ENCODE measurements around the gene KIAA0319L.
A peak's percentile ranks its signal among the peaks of the same experiment; 100 is the strongest.
"Not testable (repeated sequence)": the region's sequence is repeated elsewhere in the genome, so short reads cannot be mapped to it uniquely, and the experiment has no call there.

The KIAA0319L gene

DNA sequence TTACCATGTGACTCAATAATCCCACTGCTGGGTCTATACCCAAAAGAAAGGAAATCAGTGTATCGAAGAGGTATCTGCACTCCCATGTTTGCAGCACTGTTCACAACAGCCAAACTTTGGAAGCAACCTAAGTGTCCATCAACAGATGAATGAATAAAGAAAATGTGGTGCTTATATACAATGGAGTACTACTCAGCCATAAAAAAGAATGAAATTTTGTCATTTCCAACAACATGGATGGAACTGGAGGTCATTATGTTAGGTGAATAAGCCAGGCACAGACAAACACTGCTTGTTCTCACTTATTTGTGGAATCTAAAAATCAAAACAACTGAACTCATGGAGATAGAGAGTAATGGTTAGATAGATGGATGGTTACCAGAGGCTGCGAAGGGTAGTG, 79.3 kb downstream of the KIAA0319L start:
- DNase-seq: no peak

GRCh38 chr1:35475856-35476674, 81.1 kb downstream of the KIAA0319L start:
- DNase-seq: no peak

- DNase-seq: no peak
Observed at GRCh38 chr1:35475356-35475755, 81.8 kb downstream of the KIAA0319L start.

DNA sequence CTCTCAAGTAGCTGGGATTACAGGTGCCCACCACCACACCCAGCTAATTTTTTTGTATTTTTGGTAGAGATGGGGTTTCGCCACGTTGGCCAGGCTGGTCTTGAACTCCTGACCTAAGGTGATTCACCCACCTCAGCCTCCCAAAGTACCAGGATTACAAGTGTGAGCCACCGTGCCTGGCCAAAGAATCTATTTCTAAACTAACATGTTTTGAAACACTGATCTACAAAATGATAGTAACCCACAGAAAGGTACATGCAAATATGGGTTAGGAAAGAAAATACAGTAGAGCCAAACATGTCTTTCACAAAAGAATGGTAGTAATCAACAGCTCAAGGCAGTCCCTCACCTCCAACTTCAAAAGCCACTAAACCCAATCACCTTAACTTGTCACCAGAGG, 84.0 kb downstream of the KIAA0319L start:
- not testable (repeated sequence) for DNase-seq

DNA sequence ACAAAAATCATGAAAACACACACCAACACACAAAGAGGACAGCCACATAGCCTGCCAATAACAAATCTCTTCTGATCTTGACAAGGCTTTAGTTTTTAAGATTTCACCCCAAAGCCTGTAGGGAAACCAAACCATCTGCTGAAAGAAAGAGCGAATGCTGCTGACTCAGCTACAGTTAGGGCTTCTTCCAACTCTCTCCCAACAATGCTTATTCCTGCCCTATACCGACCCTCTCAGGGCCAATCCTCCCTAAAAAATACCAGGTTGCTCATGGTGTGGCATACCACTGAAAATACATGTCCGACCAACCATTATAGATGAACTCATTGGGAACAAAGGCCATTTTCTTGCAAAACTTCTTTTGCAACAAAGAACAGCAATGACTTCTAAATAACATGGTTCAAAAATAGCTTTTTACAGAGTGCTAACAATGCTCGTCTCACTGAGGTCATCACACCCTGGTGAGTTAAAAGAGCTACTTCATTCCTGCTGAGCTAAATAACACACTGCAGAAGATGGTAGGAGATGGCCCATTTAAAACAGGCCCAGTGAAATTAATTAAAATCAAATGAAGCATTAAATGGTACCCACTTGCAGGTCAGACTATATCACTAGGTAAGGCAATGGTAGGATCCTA, 86.1 kb downstream of the KIAA0319L start:
- no peak for DNase-seq

DNA sequence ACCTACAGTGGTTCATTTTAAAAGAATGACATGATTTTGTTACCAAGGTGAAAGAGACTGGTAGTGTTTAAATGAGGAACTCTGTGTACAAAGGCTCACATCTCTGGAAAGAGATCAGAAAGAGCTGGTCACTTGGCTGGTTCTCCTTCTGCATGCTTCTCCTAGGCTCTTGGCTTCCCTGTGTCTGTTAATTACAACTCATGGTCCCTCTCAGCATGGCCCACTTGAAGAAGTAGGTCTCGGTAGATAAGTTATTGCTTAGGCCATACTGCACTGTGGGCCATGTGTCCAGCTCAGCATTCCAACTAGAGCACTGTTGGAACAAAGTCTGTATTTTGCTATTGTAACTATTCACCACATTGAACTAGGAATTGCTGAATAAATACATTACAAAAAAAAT, 91.1 kb downstream of the KIAA0319L start:
- no peak for DNase-seq

DNA sequence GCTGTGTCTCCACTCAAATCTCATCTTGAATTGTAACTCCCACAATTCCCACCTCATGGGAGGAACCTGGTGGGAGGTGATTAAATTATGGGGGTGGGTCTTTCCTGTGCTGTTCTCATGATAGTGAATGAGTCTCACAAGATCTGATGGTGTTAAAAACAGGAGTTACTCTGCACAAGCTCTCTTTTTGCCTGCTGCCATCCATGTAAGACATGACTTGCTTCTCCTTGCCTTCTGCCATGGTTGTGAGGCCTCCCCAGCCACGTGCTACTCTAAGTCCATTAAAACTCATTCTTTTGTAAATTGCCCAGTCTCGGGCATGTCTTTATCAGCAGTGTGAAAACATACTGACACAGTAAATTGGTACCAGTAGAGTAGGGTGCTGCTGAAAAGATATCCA, 93.5 kb downstream of the KIAA0319L start:
- not testable (repeated sequence) for DNase-seq

DNA sequence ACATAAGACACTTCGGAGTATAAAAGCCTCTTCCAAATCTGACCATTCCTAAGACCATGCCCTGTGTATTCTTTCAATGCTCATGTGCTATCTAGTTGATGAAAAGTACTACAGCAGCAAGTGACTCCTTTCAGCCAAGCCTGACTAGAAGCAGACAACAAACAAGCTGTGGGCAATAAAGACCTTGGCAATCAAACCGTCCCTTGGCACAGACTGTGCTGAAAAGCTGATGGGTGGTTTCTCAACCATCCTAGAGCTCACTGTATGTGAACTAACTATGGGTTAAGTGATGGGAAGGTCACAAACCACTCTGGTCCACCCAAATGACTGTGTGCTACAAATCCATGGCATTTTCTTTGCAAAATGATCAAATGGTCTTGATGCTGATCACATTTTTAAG, 94.0 kb downstream of the KIAA0319L start:
- DNase-seq: no peak

DNA sequence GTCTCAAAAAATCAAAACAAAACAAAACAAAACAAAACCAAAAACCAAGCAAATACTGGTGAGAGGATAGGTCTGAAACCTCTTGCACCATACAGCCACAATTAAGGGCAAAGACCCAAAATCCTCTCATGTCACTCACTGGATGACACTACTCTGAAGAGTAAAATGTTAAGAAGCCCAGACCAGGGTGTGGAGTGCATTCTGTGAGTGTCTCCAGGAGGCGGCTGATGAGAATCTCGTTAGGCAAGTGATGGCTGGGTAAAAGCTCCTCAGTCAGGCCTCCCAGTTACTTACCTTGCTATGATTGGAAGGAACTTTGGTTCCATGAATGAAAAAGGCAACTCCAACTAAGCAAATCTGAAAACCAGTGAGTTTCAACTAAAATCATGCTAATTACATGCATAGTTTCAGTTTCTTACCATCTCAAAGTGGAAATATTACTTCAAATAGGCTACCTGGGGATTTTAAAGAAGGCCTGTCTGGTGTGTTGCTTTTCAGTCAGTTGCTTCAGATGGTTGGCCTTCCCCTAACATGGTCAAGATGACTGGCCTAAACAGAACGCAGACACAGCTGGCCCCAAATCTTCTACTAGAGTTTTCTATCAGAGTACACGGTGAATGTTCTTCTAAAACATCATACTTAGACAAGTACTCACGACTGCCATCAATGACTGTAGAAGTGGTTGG, 95.1 kb downstream of the KIAA0319L start:
- no peak for DNase-seq

- DNase-seq: no peak
Observed at GRCh38 chr1:35460796-35461195, 96.4 kb downstream of the KIAA0319L start.

- DNase-seq: no peak
Observed at GRCh38 chr1:35454616-35455015, 102.6 kb downstream of the KIAA0319L start.

DNA sequence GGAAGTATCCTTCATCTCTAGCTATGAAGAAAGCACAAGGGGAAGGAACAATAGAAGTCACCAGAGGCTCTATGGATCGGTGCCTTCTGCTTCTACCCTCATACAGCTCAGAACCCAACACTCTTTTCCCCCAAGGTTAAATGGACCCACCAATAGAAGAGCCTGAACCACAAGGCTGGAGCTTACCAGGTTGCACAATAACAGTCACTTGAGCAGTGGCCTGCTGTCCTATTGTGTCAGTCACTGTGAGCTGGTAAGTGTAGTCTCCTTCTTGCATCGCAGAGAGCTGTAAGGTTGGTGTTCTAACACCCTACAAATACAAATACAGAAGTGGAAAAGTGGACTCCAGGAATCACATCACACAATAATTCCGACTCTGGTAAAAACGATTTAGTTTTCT, 103.0 kb downstream of the KIAA0319L start:
- no peak for DNase-seq

- DNase-seq: no peak
Observed at GRCh38 chr1:35453031-35453430, 104.2 kb downstream of the KIAA0319L start.

- DNase-seq: no peak
Observed at GRCh38 chr1:35452106-35452774, 105.0 kb downstream of the KIAA0319L start.

- peak; percentile 83 for DNase-seq
Observed at GRCh38 chr1:35451125-35451528, 106.1 kb downstream of the KIAA0319L start.

DNA sequence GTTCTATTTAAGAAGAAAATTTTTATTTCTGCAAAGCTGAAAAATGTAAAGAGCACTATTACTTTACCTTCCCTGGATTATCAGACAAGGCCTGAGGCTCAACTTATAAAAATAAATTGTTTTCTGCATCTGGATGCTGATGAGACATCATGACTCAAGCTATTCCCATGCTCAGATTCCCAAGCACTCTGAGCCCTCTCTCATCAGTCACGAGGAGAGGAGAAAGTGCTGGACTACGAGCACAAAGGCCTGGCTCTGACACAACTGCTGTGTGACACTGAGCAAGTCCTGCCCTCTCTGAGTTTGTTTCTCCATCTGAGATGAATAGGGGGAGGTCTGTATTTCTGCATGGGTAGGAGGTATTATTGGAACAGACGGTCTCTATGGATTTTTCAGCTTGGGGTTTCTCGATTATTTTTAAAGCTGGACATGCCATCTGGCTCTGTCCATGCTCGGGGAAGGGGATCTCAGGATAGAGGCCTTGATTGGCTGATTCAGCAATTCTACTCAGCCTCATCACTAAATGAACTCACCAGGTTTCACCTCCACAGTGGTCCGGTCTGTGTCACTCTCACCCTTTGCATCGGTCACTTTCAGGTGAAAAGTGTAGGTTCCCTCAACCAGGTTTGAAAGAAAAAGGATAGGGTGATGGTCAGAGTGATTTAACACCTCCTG, 107.7 kb downstream of the KIAA0319L start:
- DNase-seq: no peak

GRCh38 chr1:35448344-35448801, 108.8 kb downstream of the KIAA0319L start:
- DNase-seq: no peak

DNA sequence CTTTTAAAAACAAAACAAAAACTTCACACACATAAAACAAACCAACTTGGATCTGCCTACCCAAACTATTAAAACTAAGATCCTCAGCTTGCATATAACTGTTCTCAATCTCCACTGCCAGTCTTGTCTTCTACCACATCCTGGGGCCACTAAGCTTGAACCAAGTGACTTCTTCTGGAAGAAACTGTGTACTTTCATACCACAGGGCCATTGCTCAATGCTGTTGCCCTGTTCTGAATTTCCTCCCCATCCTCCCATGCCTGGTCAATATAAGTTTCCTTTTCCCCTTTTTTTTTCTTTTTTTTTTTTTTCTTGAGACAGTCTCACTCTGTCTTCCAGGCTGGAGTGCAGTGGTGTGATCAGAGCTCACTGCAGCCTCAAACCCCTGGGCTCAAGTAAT, 109.9 kb downstream of the KIAA0319L start:
- DNase-seq: no peak

GRCh38 chr1:35444519-35444774, 112.8 kb downstream of the KIAA0319L start:
- DNase-seq: no peak

DNA sequence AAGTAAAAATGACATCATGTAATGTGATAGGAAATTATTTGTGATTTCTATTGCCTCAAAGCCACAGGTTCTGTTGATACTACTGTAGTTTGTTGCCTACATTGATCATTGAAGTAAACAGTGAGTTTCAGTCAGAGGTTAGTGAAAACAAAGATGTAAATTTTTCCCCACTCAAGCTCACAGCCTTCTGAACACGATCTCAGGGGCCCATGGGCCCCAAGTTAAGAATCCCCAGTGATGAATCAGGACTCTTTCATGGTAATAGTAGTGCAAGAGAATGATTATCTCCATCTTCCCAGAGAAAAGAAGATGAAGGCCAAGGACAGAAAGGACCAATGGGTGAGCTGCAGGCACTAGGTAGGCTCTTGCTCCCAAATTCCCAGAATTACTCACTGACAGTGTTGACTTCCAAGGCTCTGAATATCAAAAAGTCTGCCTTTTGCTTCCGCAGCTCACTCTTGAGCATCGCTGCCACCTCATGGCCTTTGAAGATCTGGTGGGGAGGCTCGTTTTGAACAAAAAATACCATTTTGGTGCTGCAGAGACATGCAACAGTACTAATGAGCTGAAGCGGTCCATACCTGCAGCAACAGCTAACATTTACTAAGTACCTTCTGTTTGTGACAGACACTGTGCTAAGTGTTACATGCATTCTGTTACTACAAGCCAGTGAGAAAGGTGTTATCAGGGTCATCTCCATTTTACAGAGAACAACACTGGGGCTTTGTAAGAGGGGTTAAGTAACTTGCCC, 113.3 kb downstream of the KIAA0319L start:
- DNase-seq: no peak

DNA sequence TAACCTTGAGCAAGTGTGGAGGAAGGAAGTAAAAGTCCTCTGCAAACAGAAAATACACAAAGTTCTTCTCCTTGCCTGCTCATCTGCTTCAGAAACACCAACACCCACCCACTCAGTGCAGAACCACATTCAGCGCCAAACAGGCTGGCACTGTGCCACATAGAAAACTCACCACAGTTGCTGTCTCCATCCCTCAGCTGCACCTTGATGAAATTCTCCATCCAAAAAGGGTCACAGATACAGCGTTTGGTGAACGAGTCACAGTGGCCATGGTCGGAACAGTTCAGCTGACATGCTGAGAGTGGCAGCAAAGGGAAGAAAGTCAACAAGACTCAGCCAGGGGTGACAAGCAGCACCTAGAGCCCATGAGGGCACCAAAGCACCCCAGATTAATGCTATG, 114.5 kb downstream of the KIAA0319L start:
- peak; percentile 48 for DNase-seq

GRCh38 chr1:35441926-35442579, 115.2 kb downstream of the KIAA0319L start:
- DNase-seq: no peak
